ENCODE measurements around the gene JAZF1. TPM values are rescaled to one million over a fixed set of nuclear protein-coding genes. Genes with fewer than 3 reads are reported as not detected.

Gene JAZF1
- total and polyA plus RNA-seq, 9 of the 15 experiments (the other 6 are each of a cell fraction or from before 2014, with no cell fraction given) = 0.04 to 0.64 (median 0.11) TPM; not detected in 3

DNA sequence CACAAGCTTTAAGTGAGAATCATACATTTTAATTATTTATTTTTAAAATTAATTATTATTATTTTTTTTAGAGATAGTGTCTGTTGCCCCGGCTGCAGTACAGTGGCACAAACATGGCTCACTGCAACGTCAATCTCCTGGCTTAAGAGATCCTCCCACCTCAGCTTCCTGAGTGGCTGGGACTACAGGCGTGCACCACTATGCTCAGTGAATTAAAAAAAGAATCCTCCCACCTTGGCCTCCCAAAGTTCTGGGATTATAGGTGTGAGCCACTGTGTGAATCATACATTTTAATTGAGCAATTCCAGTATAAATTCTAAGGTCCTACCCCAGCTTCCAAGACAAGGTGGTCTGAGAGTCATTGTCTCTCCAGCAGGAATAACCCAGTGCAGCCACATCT lies 172.4 kb downstream of the JAZF1 start (continued):
- TF ChIP-seq, protein P1, sequence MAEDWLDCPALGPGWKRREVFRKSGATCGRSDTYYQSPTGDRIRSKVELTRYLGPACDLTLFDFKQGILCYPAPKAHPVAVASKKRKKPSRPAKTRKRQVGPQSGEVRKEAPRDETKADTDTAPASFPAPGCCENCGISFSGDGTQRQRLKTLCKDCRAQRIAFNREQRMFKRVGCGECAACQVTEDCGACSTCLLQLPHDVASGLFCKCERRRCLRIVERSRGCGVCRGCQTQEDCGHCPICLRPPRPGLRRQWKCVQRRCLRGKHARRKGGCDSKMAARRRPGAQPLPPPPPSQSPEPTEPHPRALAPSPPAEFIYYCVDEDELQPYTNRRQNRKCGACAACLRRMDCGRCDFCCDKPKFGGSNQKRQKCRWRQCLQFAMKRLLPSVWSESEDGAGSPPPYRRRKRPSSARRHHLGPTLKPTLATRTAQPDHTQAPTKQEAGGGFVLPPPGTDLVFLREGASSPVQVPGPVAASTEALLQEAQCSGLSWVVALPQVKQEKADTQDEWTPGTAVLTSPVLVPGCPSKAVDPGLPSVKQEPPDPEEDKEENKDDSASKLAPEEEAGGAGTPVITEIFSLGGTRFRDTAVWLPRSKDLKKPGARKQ (CRISPR knock-in tag; IDR thresholded peaks at IDR 0.05) = no peak
- TF ChIP-seq MAFG (tag; conservative IDR thresholded peaks at IDR 0.05) (no peak), MIER1 (IDR thresholded peaks at IDR 0.05; ENCODE audit: low read depth) (no peak), ZNF77 (CRISPR knock-in tag; IDR thresholded peaks at IDR 0.05) (no peak), NR2F6 (CRISPR knock-in tag; IDR thresholded peaks at IDR 0.05) (no peak), ZNF668 (CRISPR knock-in tag; IDR thresholded peaks at IDR 0.05) (no peak)

DNA sequence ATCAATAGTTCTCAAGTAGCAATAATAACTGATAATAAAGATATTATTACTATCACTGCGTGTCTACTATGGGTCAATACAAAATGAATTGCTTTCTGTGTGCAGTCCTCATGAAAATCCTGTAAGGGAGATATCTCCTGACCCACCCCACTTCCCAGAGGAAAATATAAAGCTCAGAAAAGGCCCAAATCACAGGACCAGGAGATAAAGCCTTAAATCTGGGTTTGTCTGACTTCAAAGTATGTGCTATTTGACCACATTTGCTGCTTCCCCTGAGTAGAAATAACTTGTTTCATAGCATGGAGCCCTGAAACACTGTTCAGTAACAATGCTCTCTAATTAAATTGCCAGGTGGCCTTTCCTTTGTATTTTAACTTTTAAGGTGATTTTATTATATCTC lies 174.1 kb downstream of the JAZF1 start:
- Histone ChIP-seq H2AFZ (ENCODE audit: low read depth, low read length) (no peak overlapping the region), H3K4me1 (replicated peaks in 1 of 2; ENCODE audit: control insufficient read depth in 2 of 2, insufficient read depth in 2 of 2, low read length in 2 of 2) (no peaks in the 10 kb centered on the region), H3K27ac (ENCODE audit: extremely low read depth, low read depth, low read length) (no peak overlapping the region), H3K9ac (ENCODE audit: insufficient read depth in 1 of 2, low read depth in 2 of 2, low read length in 2 of 2) (no peak overlapping the region), H3K9me3 (replicated peaks; ENCODE audit: control insufficient read depth, insufficient read depth, low read depth, low read length) (no peaks in the 10 kb centered on the region), H3K4me2 (ENCODE audit: insufficient read depth, low read length) (no peak overlapping the region), H3K36me3 (ENCODE audit: control insufficient read depth, insufficient read depth, low read length) (no peaks in the 10 kb centered on the region), H3K79me2 (ENCODE audit: control insufficient read depth, insufficient read depth, low read length) (no peaks in the 10 kb centered on the region), H4K20me1 (replicated peaks; ENCODE audit: control insufficient read depth, insufficient read depth, low read length) (no peaks in the 10 kb centered on the region), H3K9me1 (ENCODE audit: control insufficient read depth, insufficient read depth, low read length) (no peaks in the 10 kb centered on the region), H3K27me3 (ENCODE audit: control insufficient read depth in 2 of 2, insufficient read depth in 2 of 2, low read length in 2 of 2) (peaks cover 3 to 15% of the 10 kb centered on the region in 2 experiments; a peak in 2 of 5 replicates), H3K4me3 (no peak overlapping the region)
- POLR2A ChIA-PET = no interaction called here
- BruUV-seq (replicated peaks) = no TSS peak
- no peak for FAIRE-seq
- DNase-seq (ENCODE audit: extremely low read depth in 1 of 4, low spot score in 3 of 4) = no peak
- no peak for ATAC-seq
- in situ Hi-C loops (cut with MboI) = no loop called here
- intact Hi-C loops (cut with micrococcal nuclease) = no loop called here
- 0% methylated on average over 1 of the region's 1 CpG for WGBS (ENCODE audit: insufficient coverage, low coverage, missing lambda C conversion rate)
- CTCF ChIA-PET (ENCODE audit: low intra/inter-chr PET ratio) = no interaction called here
- TF ChIP-seq MAFF (IDR thresholded peaks at IDR 0.05; ENCODE audit: low read length) (no peak), PHF8 (IDR thresholded peaks at IDR 0.05; ENCODE audit: borderline replicate concordance, low read length) (no peak), ZNF57 (CRISPR knock-in tag; IDR thresholded peaks at IDR 0.05) (no peak), U2AF2 (optimal IDR thresholded peaks at IDR 0.05; ENCODE audit: low read depth, low read length) (no peak), KLF10 (CRISPR knock-in tag; IDR thresholded peaks at IDR 0.05) (no peak)
- TF ChIP-seq, protein P2, sequence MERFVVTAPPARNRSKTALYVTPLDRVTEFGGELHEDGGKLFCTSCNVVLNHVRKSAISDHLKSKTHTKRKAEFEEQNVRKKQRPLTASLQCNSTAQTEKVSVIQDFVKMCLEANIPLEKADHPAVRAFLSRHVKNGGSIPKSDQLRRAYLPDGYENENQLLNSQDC (CRISPR knock-in tag; IDR thresholded peaks at IDR 0.05) = no peak
- TF ChIP-seq, protein P3, sequence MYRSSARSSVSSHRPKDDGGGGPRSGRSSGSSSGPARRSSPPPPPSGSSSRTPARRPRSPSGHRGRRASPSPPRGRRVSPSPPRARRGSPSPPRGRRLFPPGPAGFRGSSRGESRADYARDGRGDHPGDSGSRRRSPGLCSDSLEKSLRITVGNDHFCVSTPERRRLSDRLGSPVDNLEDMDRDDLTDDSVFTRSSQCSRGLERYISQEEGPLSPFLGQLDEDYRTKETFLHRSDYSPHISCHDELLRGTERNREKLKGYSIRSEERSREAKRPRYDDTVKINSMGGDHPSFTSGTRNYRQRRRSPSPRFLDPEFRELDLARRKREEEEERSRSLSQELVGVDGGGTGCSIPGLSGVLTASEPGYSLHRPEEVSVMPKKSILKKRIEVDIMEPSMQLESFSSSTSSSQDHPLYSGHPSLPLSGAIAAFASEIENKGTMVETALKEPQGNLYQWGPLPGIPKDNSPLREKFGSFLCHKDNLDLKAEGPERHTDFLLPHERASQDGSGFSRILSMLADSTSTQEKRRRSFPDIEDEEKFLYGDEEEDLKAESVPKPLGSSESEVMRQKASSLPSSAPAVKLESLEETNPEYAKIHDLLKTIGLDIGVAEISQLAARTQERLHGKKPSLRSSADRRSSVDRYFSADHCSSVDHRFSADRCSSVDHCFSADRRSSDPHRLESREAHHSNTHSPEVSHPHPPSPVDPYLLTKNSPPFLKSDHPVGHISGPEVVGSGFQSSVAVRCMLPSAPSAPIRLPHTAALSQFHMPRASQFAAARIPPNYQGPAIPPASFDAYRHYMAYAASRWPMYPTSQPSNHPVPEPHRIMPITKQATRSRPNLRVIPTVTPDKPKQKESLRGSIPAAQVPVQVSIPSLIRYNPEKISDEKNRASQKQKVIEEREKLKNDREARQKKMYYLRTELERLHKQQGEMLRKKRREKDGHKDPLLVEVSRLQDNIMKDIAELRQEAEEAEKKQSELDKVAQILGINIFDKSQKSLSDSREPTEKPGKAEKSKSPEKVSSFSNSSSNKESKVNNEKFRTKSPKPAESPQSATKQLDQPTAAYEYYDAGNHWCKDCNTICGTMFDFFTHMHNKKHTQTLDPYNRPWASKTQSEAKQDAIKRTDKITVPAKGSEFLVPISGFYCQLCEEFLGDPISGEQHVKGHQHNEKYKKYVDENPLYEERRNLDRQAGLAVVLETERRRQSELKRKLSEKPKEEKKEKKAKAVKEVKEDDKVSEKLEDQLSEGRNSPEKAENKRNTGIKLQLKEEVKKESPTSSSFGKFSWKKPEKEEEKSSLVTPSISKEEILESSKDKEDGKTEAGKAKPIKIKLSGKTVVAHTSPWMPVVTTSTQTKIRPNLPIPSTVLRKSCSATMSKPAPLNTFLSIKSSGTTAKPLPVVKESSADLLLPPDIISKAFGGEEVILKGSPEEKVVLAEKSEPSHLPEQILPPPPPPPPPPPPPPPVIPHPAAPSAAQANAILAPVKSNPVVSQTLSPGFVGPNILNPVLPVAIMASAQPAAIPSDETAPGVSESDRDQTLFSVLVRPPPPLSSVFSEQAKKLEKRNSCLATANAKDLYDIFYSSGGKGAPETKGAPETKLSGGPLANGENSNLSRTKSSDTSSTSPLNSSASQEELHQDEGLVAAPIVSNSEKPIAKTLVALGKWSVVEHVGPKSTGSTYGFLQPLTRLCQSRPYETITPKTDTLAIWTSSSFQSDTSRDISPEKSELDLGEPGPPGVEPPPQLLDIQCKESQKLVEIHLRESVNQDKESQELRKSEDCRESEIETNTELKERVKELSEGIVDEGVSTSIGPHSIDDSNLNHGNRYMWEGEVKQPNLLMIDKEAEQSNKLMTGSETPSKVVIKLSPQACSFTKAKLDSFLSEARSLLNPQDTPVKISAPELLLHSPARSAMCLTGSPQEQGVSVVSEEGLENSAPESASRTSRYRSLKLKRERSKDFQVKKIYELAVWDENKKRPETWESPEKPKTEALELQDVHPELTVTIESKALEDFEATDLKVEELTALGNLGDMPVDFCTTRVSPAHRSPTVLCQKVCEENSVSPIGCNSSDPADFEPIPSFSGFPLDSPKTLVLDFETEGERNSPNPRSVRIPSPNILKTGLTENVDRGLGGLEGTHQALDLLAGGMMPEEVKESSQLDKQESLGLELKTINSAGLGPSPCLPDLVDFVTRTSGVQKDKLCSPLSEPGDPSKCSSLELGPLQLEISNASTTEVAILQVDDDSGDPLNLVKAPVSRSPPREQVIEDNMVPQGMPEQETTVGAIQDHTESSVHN (IDR thresholded peaks at IDR 0.05; ENCODE audit: borderline replicate concordance in 1 of 2, low read depth in 1 of 2) = no peak

Data from K562 (cell line).